Activated naive CD4-positive, alpha-beta T cell treated with anti-CD3 and anti-CD28 coated beads, Interleukin-2, amount 50 U/mL, for 24 hours (primary cell): ENCODE results near the gene PPFIA4.

Experiments used
- H3K27ac Mint-ChIP-seq: one replicate; pipeline ENCODE4 v1.8.0; 2021; ENCODE audit warnings: mild to moderate bottlenecking, mixed read lengths
- H3K27me3 Mint-ChIP-seq: one replicate; pipeline ENCODE4 v1.8.0; 2021; ENCODE audit warnings: mixed read lengths
- H3K36me3 Mint-ChIP-seq: one replicate; pipeline ENCODE4 v1.8.0; 2021; ENCODE audit warnings: mixed read lengths
- H3K4me1 Mint-ChIP-seq: one replicate; pipeline ENCODE4 v1.8.0; 2021; ENCODE audit warnings: mixed read lengths
- H3K4me3 Mint-ChIP-seq: one replicate; pipeline ENCODE4 v1.8.0; 2021; ENCODE audit warnings: mild to moderate bottlenecking, mixed read lengths
- H3K9me3 Mint-ChIP-seq: one replicate; pipeline ENCODE4 v1.8.0; 2021; ENCODE audit warnings: mixed read lengths

PPFIA4 gene

GRCh38 chr1:203057911-203058675, 31.8 kb downstream of the PPFIA4 start:
- no peaks in the 10 kb centered on the region for H3K27me3 Mint-ChIP-seq
- H3K4me1 Mint-ChIP-seq = no peaks in the 10 kb centered on the region
- H3K36me3 Mint-ChIP-seq = no peaks in the 10 kb centered on the region
- H3K27ac Mint-ChIP-seq = no peak overlapping the region
- H3K4me3 Mint-ChIP-seq = no peak overlapping the region
- H3K9me3 Mint-ChIP-seq = no peaks in the 10 kb centered on the region

DNA sequence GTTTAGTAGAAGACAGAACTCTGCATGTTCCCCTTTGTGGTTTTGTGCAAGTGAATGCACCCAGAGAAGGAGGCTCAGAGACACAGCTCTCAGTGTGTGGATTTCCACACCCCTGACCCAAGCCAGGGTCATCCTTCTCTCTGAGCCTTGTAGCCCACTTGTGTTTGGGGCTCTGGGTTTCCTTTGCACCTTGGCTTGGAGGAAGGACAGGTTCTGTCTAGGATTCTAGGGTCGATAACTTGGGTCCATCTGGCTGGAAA, 32.3 kb downstream of the PPFIA4 start:
- Mint-ChIP-seq H3K4me1 (no peaks in the 10 kb centered on the region), H3K27me3 (no peaks in the 10 kb centered on the region), H3K36me3 (no peaks in the 10 kb centered on the region), H3K27ac (no peak overlapping the region), H3K4me3 (no peak overlapping the region), H3K9me3 (no peaks in the 10 kb centered on the region)

DNA sequence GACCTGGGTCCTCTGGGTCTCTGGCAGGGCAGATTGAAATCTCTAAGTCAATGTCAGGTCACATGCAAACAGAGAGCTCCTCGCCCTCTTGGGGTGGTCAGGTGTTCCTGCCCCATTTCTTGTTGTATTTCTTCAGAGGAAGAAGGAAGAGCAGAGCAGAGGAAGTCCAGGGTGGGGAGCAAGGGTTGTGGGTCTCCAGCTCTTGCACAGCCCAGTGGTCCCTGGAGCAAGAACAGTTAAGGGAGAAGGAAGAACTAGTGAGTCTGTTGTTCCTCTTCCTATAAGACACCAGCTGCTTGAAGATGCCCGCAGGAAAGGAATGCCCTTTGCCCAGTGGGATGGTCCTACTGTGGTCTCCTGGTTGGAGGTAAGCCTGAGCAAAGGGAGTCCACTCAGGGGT, 33.2 kb downstream of the PPFIA4 start:
- H3K36me3 Mint-ChIP-seq = no peaks in the 10 kb centered on the region
- H3K9me3 Mint-ChIP-seq = no peaks in the 10 kb centered on the region
- no peaks in the 10 kb centered on the region for H3K27me3 Mint-ChIP-seq
- H3K4me3 Mint-ChIP-seq = no peak overlapping the region
- H3K4me1 Mint-ChIP-seq = no peaks in the 10 kb centered on the region
- H3K27ac Mint-ChIP-seq = no peak overlapping the region

DNA sequence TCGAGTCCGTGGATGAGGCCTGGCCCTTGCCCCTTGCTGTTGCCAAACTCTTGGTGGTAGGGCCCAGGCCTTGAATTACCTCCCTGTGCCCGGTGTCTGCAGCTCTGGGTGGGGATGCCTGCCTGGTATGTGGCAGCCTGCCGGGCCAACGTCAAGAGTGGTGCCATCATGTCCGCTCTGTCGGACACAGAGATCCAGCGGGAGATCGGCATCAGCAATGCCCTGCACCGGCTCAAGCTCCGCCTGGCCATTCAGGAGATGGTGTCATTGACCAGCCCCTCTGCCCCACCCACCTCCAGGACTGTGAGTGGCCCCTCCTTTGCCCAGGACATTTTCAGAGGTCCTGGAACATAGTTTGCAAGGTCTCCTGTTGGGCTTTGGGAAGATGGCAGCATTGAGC, 33.8 kb downstream of the PPFIA4 start:
- no peaks in the 10 kb centered on the region for H3K4me1 Mint-ChIP-seq
- H3K27me3 Mint-ChIP-seq = no peaks in the 10 kb centered on the region
- H3K27ac Mint-ChIP-seq = no peak overlapping the region
- H3K4me3 Mint-ChIP-seq = no peak overlapping the region
- no peaks in the 10 kb centered on the region for H3K36me3 Mint-ChIP-seq
- no peaks in the 10 kb centered on the region for H3K9me3 Mint-ChIP-seq

DNA sequence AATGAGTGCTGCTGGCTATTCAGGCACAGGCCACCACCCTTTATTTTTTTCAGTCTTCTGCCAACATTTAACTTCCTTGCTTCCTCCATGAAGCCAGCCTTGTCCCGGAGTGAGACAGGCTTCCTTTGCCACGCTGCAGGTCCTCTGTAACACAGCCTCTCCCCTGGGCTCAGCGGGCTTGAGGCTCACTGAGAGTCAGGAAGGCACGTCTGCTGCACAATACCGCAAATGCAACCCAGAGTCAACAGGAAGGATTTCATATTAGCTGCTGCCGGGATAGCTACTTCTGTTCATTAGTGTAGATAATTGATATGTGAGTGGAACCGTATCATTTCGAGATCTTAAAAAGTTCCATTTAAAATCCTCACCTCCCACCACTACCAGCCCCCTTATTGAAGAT, 37.0 kb downstream of the PPFIA4 start:
- no peaks in the 10 kb centered on the region for H3K27me3 Mint-ChIP-seq
- no peak overlapping the region for H3K4me3 Mint-ChIP-seq
- H3K4me1 Mint-ChIP-seq = no peaks in the 10 kb centered on the region

GRCh38 chr1:203065191-203065590, 38.9 kb downstream of the PPFIA4 start:
- Mint-ChIP-seq H3K36me3 (no peaks in the 10 kb centered on the region), H3K9me3 (no peaks in the 10 kb centered on the region), H3K27me3 (no peaks in the 10 kb centered on the region), H3K4me1 (no peaks in the 10 kb centered on the region), H3K4me3 (no peak overlapping the region), H3K27ac (no peak overlapping the region)

More for the DNA sequence above, 37.0 kb downstream of the PPFIA4 start:
- no peaks in the 10 kb centered on the region for H3K36me3 Mint-ChIP-seq
- H3K9me3 Mint-ChIP-seq = no peaks in the 10 kb centered on the region
- H3K27ac Mint-ChIP-seq = no peak overlapping the region

DNA sequence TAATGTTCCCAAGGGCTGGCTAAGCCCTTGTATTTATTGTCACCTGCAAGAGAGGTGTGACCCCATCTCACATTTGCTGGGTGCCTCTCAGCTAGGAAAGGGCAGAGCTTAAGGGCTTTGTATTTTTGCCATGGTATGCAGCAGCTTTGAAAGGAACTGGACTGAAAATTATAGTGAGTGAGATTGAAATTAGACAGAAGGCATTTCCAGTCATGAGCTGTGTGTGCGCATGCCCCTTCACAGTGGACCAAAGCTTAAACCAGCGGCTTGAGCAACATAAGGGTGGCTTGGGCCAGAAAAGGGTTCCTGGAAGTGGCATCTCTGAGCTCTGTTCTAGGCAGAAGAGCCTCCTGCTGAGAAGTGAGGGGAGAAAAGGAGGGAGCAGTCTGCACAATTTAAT, 39.7 kb downstream of the PPFIA4 start:
- no peak overlapping the region for H3K27ac Mint-ChIP-seq
- no peak overlapping the region for H3K4me3 Mint-ChIP-seq
- no peaks in the 10 kb centered on the region for H3K9me3 Mint-ChIP-seq
- H3K36me3 Mint-ChIP-seq = no peaks in the 10 kb centered on the region
- no peaks in the 10 kb centered on the region for H3K4me1 Mint-ChIP-seq
- H3K27me3 Mint-ChIP-seq = no peaks in the 10 kb centered on the region

DNA sequence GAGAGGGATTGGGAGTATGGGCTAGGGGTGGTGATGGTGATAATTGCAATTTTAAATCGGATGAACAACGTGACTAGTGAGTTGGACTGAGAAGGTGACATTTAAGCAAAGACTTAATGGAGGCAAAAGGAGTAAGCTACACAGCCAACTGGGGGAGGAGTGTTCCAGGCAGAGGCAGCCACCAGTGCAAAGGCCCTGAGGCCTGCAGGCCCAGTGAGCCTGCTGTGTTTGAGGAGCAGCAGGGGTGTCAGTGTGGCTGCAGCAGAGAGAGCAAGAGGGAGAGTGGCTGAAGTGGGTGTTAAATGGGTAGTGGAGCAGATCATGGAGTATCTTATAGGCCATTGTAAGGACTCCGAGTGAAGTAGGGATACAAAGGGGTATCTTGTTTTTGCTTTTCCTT, 40.7 kb downstream of the PPFIA4 start:
- Mint-ChIP-seq H3K27ac (no peak overlapping the region), H3K4me1 (no peaks in the 10 kb centered on the region), H3K9me3 (no peaks in the 10 kb centered on the region), H3K4me3 (no peak overlapping the region), H3K27me3 (no peaks in the 10 kb centered on the region), H3K36me3 (no peaks in the 10 kb centered on the region)

- Mint-ChIP-seq H3K27ac (no peak overlapping the region), H3K4me1 (no peaks in the 10 kb centered on the region), H3K36me3 (no peaks in the 10 kb centered on the region), H3K9me3 (no peaks in the 10 kb centered on the region), H3K4me3 (no peak overlapping the region), H3K27me3 (peaks cover 2% of the 10 kb centered on the region)
These were observed 42.9 kb downstream of the PPFIA4 start for GRCh38 chr1:203069030-203069747.

DNA sequence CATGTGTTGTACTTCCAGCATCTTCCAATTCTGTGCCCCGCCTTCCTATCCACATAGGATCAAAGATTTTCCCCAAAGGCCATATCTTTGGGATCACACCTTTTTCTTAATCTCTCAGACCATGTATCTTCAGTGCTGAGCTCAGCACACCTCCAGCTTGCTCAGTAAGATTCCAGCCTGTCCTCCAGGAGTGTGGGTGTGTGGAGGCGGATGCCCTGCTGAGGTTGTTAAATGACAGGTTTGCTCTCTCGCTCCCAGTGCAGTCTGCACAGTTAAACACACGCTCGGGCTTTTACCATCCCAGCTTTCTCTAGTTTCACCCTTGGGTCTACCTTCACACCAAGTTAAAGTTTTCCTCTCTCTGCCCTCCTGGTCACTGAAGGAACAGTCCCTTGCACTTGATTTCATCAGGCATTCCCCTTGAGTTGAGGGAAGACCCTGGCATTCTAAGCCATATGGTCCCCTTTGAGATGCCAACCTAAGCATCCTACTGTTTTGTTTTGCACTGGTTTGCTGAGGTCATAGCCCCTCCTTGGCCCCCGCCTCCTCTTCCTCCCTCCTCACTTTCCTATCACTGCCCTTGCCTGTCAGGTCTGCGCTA, 45.8 kb downstream of the PPFIA4 start:
- H3K36me3 Mint-ChIP-seq = no peaks in the 10 kb centered on the region
- H3K27ac Mint-ChIP-seq = no peak overlapping the region

GRCh38 chr1:203072911-203073310, 46.6 kb downstream of the PPFIA4 start:
- H3K36me3 Mint-ChIP-seq = no peaks in the 10 kb centered on the region
- H3K9me3 Mint-ChIP-seq = no peaks in the 10 kb centered on the region
- no peak overlapping the region for H3K27ac Mint-ChIP-seq
- H3K4me1 Mint-ChIP-seq = peaks cover 6% of the 10 kb centered on the region
- no peak overlapping the region for H3K4me3 Mint-ChIP-seq
- peaks cover 11% of the 10 kb centered on the region for H3K27me3 Mint-ChIP-seq

More for the DNA sequence above, 45.8 kb downstream of the PPFIA4 start:
- H3K4me1 Mint-ChIP-seq = peaks cover 6% of the 10 kb centered on the region
- H3K9me3 Mint-ChIP-seq = no peaks in the 10 kb centered on the region
- H3K4me3 Mint-ChIP-seq = no peak overlapping the region
- peaks cover 5% of the 10 kb centered on the region for H3K27me3 Mint-ChIP-seq

DNA sequence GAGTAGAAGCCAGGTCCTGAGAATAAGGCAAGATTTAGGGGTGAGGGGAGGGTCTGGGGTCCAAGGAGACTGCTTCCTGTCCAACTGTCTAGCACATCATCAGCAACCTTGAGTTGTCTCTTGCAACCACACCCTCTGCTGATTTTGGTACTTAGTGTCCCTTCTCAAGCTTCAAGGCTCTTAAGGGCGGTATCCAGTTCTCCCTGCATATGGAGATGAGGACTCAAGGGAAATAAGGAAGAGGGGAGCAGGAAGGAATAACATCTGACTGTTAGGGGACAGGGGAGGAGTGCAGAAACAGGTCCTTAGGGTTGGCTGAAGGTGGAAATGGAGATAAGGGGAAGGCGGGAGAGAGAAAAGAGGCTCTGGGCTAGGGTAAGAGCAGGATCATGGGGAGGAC, 47.2 kb downstream of the PPFIA4 start:
- no peak overlapping the region for H3K4me3 Mint-ChIP-seq
- no peaks in the 10 kb centered on the region for H3K36me3 Mint-ChIP-seq
- peaks cover 11% of the 10 kb centered on the region for H3K27me3 Mint-ChIP-seq
- peaks cover 6% of the 10 kb centered on the region for H3K4me1 Mint-ChIP-seq
- H3K27ac Mint-ChIP-seq = no peak overlapping the region
- H3K9me3 Mint-ChIP-seq = no peaks in the 10 kb centered on the region

DNA sequence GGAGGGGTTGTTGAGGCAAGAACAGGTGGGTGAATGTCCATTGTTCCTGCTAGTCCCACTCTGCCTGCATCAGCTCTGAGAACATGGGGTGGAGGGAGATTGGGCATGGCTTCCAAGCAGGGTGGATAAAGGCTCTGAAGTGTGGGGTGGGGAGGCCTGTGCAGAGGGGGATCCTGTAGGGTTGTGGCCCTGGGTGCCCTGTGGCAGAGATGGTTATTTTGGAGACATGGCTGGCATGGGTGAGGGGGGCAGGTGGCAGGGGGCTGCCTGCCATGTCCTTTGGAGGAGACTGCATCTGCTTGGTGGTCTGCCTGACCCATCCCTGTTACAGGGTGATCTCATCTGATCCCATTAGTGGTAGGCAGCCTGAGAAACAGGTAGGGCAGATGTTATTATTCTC, 48.3 kb downstream of the PPFIA4 start:
- H3K4me1 Mint-ChIP-seq = peaks cover 6% of the 10 kb centered on the region
- peaks cover 15% of the 10 kb centered on the region for H3K27me3 Mint-ChIP-seq
- no peaks in the 10 kb centered on the region for H3K36me3 Mint-ChIP-seq
- H3K4me3 Mint-ChIP-seq = no peak overlapping the region
- H3K9me3 Mint-ChIP-seq = no peaks in the 10 kb centered on the region
- H3K27ac Mint-ChIP-seq = no peak overlapping the region

- no peaks in the 10 kb centered on the region for H3K9me3 Mint-ChIP-seq
- no peaks in the 10 kb centered on the region for H3K36me3 Mint-ChIP-seq
- H3K27ac Mint-ChIP-seq = no peak overlapping the region
- H3K27me3 Mint-ChIP-seq = peaks cover 17% of the 10 kb centered on the region
- no peak overlapping the region for H3K4me3 Mint-ChIP-seq
- peaks cover 6% of the 10 kb centered on the region for H3K4me1 Mint-ChIP-seq
These were observed 49.1 kb downstream of the PPFIA4 start for GRCh38 chr1:203075236-203076030.

GRCh38 chr1:203076031-203076511, 49.8 kb downstream of the PPFIA4 start:
- no peak overlapping the region for H3K27ac Mint-ChIP-seq
- H3K4me3 Mint-ChIP-seq = peak overlapping the region; percentile 73
- no peaks in the 10 kb centered on the region for H3K36me3 Mint-ChIP-seq
- peaks cover 17% of the 10 kb centered on the region for H3K27me3 Mint-ChIP-seq
- H3K4me1 Mint-ChIP-seq = peaks cover 6% of the 10 kb centered on the region
- no peaks in the 10 kb centered on the region for H3K9me3 Mint-ChIP-seq

DNA sequence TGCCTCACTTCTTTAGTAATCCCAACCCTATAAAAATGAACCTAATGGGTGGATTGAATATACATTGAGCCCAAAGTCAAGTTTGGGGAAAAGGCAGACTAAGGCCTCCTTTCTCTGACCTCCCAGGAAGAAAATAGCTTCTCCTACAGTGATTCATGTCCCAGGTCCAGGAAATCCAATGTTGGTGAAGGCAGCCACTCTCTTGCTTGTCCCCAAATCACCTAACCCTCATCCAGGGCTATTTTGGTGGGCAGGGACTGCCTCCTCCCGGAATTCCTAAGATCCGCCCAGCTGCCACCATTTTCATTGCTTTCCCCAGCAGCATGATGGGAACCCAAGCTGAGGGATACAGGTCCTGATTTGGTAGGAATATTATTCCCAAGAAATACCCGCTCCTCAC, 51.1 kb downstream of the PPFIA4 start:
- Mint-ChIP-seq H3K27me3 (peaks cover 21% of the 10 kb centered on the region), H3K27ac (no peak overlapping the region), H3K36me3 (no peaks in the 10 kb centered on the region), H3K4me3 (no peak overlapping the region), H3K4me1 (peaks cover 6% of the 10 kb centered on the region), H3K9me3 (no peaks in the 10 kb centered on the region)
